Mucosa of descending colon (tissue), 3 donors: ENCODE measurements around the gene VEPH1. TPM values are rescaled to one million over a fixed set of nuclear protein-coding genes. Genes with fewer than 3 reads are reported as not detected.

ENCODE experiments used
- ATAC-seq: fragments of 200-7000 bp; cut with Tn5 transposase; one replicate; pipeline ENCODE4 v1.9.1; 2020; ENCODE audit warnings: mild to moderate bottlenecking, moderate library complexity
- DNase-seq, 3 donors: peaks; one replicate each; pipeline ENCODE4 v3.0.0-alpha.2; 2020
- H3K36me3 ChIP-seq: fragments of 200-600 bp; one replicate; pipeline ENCODE4 v1.8.0; 2021; ENCODE audit warnings: low read depth, mild to moderate bottlenecking
- H3K4me1 ChIP-seq: fragments of 200-600 bp; one replicate; pipeline ENCODE4 v1.8.0; 2021; ENCODE audit warnings: low read depth, mild to moderate bottlenecking
- H3K4me3 ChIP-seq: fragments of 200-600 bp; one replicate; pipeline ENCODE4 v1.8.0; 2021; ENCODE audit warnings: mild to moderate bottlenecking
- H3K9me3 ChIP-seq: fragments of 200-600 bp; one replicate; pipeline ENCODE4 v1.8.0; 2021; ENCODE audit warnings: mild to moderate bottlenecking
- CTCF ChIP-seq: fragments of 200-600 bp; IDR thresholded peaks from one replicate; pipeline ENCODE4 v1.8.0; 2022; ENCODE audit warnings: antibody characterized with exemption, mild to moderate bottlenecking
- intact Hi-C, 2 donors: fragments of 100-400 bp; cut with DNase I in 1 of 2; cut with micrococcal nuclease in 1 of 2; formaldehyde crosslinking; loops; one replicate each; pipeline versions ENCODE4 v1.11.0 to v1.11.1; 2022; cut with DNase I, micrococcal nuclease
- total RNA-seq, 3 donors: library from RNA; stranded (reverse); fragmentation: NEBNext Ultra II Directional in 2 of 3; extraction: Animal tissue kit (Norgen Biotek cat#: 25700) in 2 of 3; gene quantifications; one replicate each; pipeline versions ENCODE4 v1.2.1 to v1.2.4, GENCODE V29; 2021 to 2023
- donor health status: DM: no; HTN: no; CAD: no; lungs with moderate emphysema.
- donor health status: DM: no; HTN: no; CAD: no.
- donor health status: DM: no; HTN: yes; CAD: no.

VEPH1 gene
- total RNA-seq, 3 donors from 2014 or later, result 1.5 to 6.3 (median 4.8) TPM

DNA sequence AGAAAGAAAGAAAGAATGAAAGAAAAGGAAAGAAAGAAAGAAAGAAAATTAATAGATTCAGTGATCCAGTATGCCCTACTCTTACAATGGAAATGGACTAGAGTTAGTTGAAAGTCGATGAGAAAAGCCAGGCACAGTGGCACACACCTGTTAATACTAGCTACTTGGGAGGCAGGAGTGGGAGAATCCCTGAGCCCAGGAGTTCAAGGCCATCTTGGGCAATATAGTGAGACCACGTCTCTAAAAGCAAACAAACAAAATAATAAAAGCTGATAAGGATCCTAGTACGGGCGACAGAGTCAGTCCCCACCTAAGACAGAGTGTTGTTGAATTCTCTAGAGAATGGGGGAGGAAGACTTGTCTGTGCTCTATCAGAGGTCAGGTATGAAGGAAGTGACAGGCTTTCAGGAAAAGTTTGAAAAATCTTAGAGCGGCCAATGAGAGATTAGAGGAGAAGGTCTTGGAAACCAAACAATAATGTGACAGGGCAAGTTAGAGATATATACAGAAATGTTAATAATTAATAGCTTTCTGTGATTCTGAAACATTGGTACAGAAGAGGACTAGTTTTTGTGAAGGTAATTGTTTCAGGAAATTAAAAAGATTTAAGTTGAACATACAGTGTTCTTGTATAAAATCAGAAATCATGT is 184.5 kb downstream of the VEPH1 start:
- Histone ChIP-seq H3K4me1 (no peaks in the 10 kb centered on the region), H3K4me3 (no peak overlapping the region), H3K36me3 (no peaks in the 10 kb centered on the region), H3K9me3 (no peaks in the 10 kb centered on the region)
- DNase-seq (no peak), ATAC-seq (no peak)
- intact Hi-C loops, result no loop called here
- no peak for TF ChIP-seq CTCF

- H3K9me3 ChIP-seq, result no peaks in the 10 kb centered on the region
- H3K4me1 ChIP-seq, result no peaks in the 10 kb centered on the region
- DNase-seq (no peak), ATAC-seq (no peak)
- H3K4me3 ChIP-seq, result no peak overlapping the region
- intact Hi-C loops, result no loop called here
- no peaks in the 10 kb centered on the region for H3K36me3 ChIP-seq
- TF ChIP-seq CTCF, result no peak
Observed at GRCh38 chr3:157317895-157318294, 185.3 kb downstream of the VEPH1 start.

DNA sequence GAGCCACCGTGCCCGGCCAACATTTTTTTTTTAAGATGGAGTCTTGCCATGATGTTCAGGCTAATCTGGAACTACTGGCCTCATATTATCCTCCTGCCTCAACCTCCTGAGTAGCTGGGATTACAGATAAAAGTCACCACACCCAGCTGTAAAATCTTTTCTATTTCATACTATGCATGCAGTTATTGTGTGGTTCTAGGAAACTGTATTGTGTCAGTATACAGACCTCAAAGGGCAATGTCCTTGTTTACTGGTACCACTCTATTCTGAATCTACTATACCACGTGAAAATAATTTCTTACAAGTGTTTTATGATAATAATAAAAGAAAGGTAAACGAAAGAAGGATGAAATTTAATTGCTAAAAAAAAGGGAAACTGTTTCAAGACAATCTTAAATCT is 190.0 kb downstream of the VEPH1 start:
- no peak overlapping the region for H3K4me3 ChIP-seq
- TF ChIP-seq CTCF, result no peak
- no peaks in the 10 kb centered on the region for H3K4me1 ChIP-seq
- intact Hi-C loops, result no loop called here
- H3K9me3 ChIP-seq, result no peaks in the 10 kb centered on the region
- DNase-seq (no peak), ATAC-seq (peak; percentile 66)
- no peaks in the 10 kb centered on the region for H3K36me3 ChIP-seq

GRCh38 chr3:157312376-157312745 is 190.9 kb downstream of the VEPH1 start:
- no peaks in the 10 kb centered on the region for H3K4me1 ChIP-seq
- H3K4me3 ChIP-seq, result no peak overlapping the region
- H3K9me3 ChIP-seq, result no peaks in the 10 kb centered on the region
- DNase-seq, result no peak
- intact Hi-C loops, result no loop called here
- no peak for TF ChIP-seq CTCF
- ATAC-seq, result no peak
- H3K36me3 ChIP-seq, result no peaks in the 10 kb centered on the region

- DNase-seq (no peak), ATAC-seq (no peak)
- TF ChIP-seq CTCF, result no peak
- Histone ChIP-seq H3K4me3 (no peak overlapping the region), H3K36me3 (no peaks in the 10 kb centered on the region), H3K4me1 (no peaks in the 10 kb centered on the region), H3K9me3 (no peaks in the 10 kb centered on the region)
- intact Hi-C loops, result no loop called here
Observed at GRCh38 chr3:157311633-157312375, 191.4 kb downstream of the VEPH1 start.
